Testis (tissue), 2 donors: ENCODE measurements around the gene SEC22A.

Experiments used
- CTCF ChIP-seq, 3 experiments: fragments of 450-650 bp in 2 of 3; fragments of 200-600 bp in 1 of 3; sonication (generic) in 1 of 3; IDR thresholded peaks; one replicate each; pipeline ENCODE4 v1.5.1; 2016 to 2019; ENCODE audit warnings: antibody characterized with exemption in 3 of 3, mild to moderate bottlenecking in 2 of 3, moderate library complexity in 1 of 3
- POLR2A ChIP-seq: fragments of 450-650 bp; IDR thresholded peaks from one replicate; pipeline ENCODE4 v1.6.1; 2017; ENCODE audit warnings: antibody characterized with exemption, mild to moderate bottlenecking, moderate library complexity

DNA sequence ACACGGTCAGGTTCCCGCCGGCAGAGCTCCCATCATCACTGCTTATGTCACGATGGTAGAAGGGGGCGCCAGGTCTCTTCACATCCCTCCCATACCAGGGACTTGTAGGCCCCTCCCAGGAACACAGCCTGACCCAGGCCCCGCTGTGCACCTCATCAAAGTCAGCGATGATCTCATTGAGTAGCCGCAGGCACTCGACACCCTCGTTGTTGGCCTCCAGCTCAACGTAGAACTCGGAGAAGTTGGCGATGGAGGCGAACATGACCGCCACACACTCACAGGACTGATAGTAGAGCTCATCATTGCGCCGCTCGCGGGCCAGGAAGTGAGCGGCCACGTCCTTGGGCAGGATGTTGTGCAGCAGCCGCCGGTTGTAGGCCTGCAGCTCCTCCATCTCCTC is 89.2 kb downstream of the SEC22A start:
- TF ChIP-seq CTCF (IDR thresholded peaks at IDR 0.05) (no peak), POLR2A (no peak)
